Epithelial cell of proximal tubule (primary cell): ENCODE data around the gene UBB. TPM values are rescaled to one million over a fixed set of nuclear protein-coding genes. Genes with fewer than 3 reads are reported as not detected.

Experiments used
- DNase-seq: peaks from one replicate; pipeline ENCODE4 v3.0.0-alpha.2; 2011; ENCODE audit warnings: low read depth
- H3K4me3 ChIP-seq: 2 replicates; pipeline ENCODE4 v1.5.1; 2011; ENCODE audit warnings: low read depth, mild to moderate bottlenecking, low read length
- total RNA-seq: library from RNA; depleted of rRNA; stranded (reverse); fragments of >200 nt; gene quantifications from 2 replicates; pipeline ENCODE4 v1.2.3, GENCODE V29; 2015
- TF ChIP-seq, protein P1 (sequence below): conservative IDR thresholded peaks from 2 replicates; pipeline ENCODE4 v1.5.1; 2012; ENCODE audit warnings: low read depth, mild to moderate bottlenecking, low read length

UBB gene
- total RNA-seq, 1 donor from 2014 or later, result 1,348 TPM

GRCh38 chr17:16406742-16407674 lies 26.1 kb downstream of the UBB start:
- TF ChIP-seq, protein P1, sequence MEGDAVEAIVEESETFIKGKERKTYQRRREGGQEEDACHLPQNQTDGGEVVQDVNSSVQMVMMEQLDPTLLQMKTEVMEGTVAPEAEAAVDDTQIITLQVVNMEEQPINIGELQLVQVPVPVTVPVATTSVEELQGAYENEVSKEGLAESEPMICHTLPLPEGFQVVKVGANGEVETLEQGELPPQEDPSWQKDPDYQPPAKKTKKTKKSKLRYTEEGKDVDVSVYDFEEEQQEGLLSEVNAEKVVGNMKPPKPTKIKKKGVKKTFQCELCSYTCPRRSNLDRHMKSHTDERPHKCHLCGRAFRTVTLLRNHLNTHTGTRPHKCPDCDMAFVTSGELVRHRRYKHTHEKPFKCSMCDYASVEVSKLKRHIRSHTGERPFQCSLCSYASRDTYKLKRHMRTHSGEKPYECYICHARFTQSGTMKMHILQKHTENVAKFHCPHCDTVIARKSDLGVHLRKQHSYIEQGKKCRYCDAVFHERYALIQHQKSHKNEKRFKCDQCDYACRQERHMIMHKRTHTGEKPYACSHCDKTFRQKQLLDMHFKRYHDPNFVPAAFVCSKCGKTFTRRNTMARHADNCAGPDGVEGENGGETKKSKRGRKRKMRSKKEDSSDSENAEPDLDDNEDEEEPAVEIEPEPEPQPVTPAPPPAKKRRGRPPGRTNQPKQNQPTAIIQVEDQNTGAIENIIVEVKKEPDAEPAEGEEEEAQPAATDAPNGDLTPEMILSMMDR, result no peak
- H3K4me3 ChIP-seq, result peak overlapping the region; percentile 57
- DNase-seq, result no peak

DNA sequence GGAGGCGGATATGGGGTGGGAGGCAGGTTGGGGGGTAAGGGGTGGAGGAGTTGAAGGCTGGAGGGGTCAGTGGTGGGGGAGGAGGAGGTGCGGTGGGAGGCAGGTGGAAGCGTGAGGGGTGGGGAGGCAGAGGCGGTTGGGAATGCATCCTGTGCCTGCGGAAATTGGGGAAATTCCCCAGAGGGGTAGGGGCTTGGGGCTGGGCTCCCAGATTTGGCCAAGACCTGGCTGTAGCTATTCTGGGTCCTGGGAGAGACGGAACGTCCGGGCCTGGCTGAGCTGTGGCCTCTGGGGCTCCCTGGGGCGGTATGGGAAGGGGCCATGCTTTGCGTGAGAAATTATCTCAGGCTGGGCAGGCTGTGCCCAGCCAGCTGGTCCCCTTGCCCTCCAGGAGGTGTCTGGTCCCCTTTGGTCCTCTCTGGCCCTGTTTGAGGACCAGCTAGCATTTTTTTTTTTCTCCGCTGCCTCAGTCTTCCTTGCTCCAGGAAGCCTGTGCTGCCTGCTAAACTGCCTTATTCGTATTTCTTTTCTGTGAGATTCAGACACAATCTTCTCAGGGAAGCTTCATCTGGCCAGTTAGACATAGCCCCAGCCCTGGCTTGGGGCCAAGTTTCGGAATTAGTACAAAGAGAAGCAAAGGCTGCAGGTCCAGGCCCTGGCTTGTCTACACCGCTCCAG lies 27.2 kb downstream of the UBB start:
- H3K4me3 ChIP-seq, result no peak overlapping the region
- TF ChIP-seq, protein P1, result no peak
- no peak for DNase-seq

- H3K4me3 ChIP-seq, result peak within 1 kb of the TSS; percentile 36
- TF ChIP-seq, protein P1, result peak; percentile 51
- DNase-seq, result no peak
These were observed 34.4 kb downstream of the UBB start, which contains the start of gene TRPV2 for GRCh38 chr17:16415031-16415924. TRPV2 (plus strand) TSS chr17:16415571; CDS start chr17:16417669, 2,098 bp downstream.

DNA sequence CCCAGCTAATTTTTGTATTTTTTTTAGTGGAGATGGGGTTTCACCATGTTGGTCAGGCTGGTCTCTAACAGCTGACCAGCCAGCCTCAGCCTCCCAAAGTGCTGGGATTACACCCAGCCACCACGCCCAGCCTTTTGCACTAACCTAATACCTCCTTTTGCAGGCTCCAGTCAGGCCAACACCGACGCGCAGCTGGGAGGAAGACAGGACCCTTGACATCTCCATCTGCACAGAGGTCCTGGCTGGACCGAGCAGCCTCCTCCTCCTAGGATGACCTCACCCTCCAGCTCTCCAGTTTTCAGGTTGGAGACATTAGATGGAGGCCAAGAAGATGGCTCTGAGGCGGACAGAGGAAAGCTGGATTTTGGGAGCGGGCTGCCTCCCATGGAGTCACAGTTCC lies 36.5 kb downstream of the UBB start:
- DNase-seq, result no peak

DNA sequence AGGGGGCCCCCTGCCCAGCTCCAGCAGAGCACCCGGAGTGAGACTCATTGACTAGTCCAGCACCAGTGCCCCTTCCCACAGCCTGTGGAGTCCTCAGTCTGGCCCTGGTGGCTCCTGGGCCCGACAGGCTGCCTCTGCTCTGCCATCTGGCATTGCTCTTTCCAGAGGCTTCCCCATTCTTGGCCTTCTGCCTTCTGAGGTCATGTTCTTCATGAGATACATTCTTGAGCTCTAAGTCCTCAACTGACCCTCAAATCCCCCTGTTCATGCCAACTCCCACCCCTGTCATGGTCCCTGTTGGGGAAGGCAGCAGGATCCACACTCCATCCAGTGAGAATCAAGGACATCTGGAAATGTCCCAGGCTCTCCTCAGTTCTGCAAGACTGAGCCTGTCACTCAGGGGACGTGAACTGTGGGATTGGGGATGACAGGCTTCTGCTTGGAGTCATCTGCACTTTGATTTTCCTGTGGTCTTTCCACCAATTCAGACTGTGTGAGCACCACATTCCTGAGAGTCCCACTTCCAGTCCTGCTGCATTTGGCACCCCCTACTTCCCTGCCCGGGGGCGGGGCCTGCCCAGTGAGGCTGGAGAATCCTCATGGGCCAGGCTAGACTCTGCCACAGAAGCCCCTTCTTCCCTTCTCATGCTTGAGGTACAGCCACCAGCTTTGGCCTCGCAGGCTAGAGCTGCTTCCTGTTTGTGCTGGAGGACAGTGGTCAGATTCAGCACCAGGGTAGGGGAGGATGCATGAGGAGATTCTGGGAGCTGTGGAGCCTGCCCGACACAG lies 37.2 kb downstream of the UBB start:
- no peak for DNase-seq
- TF ChIP-seq, protein P1, result no peak
- H3K4me3 ChIP-seq, result no peak overlapping the region

More for the DNA sequence above, 36.5 kb downstream of the UBB start:
- TF ChIP-seq, protein P1, result no peak
- H3K4me3 ChIP-seq, result no peak overlapping the region

DNA sequence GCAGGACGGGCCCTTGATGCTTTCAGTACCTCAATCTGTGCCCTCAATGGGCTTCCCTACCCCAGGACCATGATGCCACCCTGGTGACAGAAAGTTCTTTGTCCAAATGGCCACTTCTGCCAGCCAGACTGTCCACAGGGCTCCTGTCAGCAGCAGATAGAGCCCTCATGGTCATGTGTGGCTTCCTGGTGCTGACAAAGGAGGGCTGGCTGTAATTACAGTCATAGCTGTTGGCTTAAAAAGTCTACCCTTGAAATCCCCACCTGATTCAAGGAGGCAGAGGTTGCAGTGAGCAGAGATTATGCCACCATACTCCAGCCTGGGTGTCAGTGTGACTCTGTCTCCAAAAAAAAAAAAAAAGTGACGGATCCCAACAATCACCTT lies 37.8 kb downstream of the UBB start:
- DNase-seq, result no peak
- TF ChIP-seq, protein P1, result no peak
- no peak overlapping the region for H3K4me3 ChIP-seq
